ENCODE results near the gene KANSL1.

- TF ChIP-seq NANOG (IDR thresholded peaks at IDR 0.05; ENCODE audit: borderline replicate concordance) (no peak), EZH2 (IDR thresholded peaks at IDR 0.05; ENCODE audit: low read depth, unreplicated experiment) (no peak), JUNB (IDR thresholded peaks at IDR 0.05; ENCODE audit: unreplicated experiment) (no peak), CTCF (conservative IDR thresholded peaks at IDR 0.05; ENCODE audit: low read depth in 2 of 2) (no peak), POLR2AphosphoS5 (IDR thresholded peaks at IDR 0.05; ENCODE audit: low read depth) (no peak), CREB1 (CRISPR knock-in tag; IDR thresholded peaks at IDR 0.05; ENCODE audit: low read depth) (no peak), ZNF114 (CRISPR knock-in tag; IDR thresholded peaks at IDR 0.05) (no peak), EZH2phosphoT487 (IDR thresholded peaks at IDR 0.05; ENCODE audit: unreplicated experiment) (no peak)
Observed at GRCh38 chr17:46081018-46081320, 112.3 kb downstream of the KANSL1 start.
